Measurements from ENCODE around the gene TRPM8.

The TRPM8 gene

DNA sequence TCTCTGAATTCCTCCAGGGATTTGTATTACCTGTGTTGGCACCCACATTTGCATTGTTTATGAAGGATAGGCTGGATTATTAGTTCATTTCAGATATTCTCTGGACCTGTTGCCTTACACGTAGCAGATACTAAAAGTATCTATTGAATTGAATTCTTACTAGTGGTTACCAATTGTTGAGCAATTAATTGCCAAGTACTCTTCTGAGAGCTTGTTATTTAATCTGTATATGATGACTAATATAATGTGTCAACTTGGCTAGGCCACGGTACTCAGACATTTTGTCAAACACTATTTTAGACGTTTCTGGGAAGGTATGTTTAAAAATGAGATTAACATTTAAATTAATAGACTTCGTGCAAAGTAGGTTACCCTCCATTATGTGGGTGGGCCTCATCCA, 130.9 kb downstream of the TRPM8 start:
- DNase-seq (ENCODE audit: low read depth), result no peak

- DNase-seq (ENCODE audit: low read depth), result no peak
Observed at GRCh38 chr2:234050455-234051135, 133.4 kb downstream of the TRPM8 start, which contains the start of gene SPP2. Gene SPP2, plus strand, starts transcription at chr2:234050702. Its CDS starts 85 bp downstream, at chr2:234050787.

DNA sequence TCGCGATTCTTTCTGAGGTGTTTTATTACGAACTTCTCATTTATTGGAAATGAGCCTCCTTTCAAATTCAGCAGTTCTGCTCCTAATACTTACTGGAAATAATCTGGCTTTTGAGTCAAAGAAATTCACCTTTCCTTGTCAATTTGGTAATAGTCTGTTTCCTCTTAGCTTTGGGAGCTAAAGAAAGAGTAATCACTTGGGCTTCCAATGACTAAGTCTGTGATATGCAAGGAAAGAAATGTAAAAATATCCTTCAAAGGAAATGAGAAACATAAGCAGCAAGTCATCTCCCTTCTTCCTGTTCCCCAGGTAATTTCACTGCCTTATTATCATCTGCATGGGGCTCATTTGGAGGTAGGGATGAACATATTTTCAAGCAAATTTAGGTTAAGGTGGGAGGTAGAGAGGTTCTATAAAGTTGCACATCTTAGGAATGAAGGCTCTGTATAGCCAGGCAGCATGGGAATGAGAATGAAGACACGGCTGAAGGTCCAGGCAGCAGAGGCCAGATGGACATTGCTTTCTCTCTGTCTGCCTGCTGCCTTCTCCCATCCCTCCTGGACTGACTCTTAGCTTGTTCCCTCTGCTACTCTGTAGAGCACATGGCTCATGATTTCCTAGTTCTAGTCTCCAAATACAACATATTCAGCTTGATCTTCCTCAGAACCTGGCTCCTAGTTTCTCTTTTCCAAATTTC, 134.3 kb downstream of the TRPM8 start:
- no peak for DNase-seq (ENCODE audit: low read depth)

DNA sequence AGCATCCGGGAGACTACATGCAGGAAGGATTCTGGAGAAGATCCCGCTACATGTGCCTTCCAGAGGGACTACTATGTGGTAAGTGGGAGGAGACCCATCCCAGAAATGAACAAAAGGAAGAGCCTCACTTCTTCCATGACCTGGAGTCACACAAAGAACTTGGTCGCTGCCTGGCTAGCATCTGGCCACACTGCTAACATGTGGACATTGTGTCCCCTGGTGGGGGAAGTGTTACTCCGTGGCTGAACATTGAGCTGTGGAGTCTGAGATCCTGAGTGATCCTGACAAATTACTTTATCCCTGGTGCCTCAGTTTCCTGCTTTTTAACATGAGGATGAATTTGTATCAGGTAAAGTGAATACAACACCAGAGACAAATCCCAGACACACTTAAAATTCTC, 141.7 kb downstream of the TRPM8 start:
- no peak for DNase-seq (ENCODE audit: low read depth)

- no peak for DNase-seq (ENCODE audit: low read depth)
Observed at GRCh38 chr2:234060236-234060635, 143.1 kb downstream of the TRPM8 start.

GRCh38 chr2:234061624-234062257, 144.6 kb downstream of the TRPM8 start:
- DNase-seq (ENCODE audit: low read depth), result no peak

DNA sequence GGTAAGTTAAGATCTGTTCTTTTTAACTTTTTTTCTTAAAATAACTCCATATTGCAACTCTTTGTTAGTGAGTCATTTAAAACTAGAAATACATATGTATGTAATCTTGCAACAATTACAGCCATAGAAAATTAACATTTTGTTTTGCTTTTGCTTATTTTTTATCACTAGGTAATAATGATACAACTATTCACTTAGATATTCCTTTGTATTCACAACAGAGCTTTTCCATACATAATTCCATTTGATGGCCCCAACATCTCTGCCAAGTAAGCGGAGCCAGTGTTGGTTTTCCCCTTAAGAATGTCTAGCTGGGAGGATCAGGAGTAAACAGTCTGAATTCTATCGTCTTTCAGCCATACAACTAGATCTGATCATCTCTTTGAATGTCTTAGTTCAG, 149.4 kb downstream of the TRPM8 start:
- DNase-seq (ENCODE audit: low read depth), result no peak
